HG03108 (cell line): ENCODE data around the gene KCNQ2.
"Not testable (repeated sequence)": the region's sequence is repeated elsewhere in the genome, so short reads cannot be mapped to it uniquely, and the experiment has no call there.

Experiments used
- ATAC-seq: cut with Tn5 transposase; IDR thresholded peaks from one replicate; pipeline ENCODE4 v1.9.1; 2021; ENCODE audit warnings: moderate library complexity; ENCODE audit not compliant: unreplicated experiment

The KCNQ2 gene

DNA sequence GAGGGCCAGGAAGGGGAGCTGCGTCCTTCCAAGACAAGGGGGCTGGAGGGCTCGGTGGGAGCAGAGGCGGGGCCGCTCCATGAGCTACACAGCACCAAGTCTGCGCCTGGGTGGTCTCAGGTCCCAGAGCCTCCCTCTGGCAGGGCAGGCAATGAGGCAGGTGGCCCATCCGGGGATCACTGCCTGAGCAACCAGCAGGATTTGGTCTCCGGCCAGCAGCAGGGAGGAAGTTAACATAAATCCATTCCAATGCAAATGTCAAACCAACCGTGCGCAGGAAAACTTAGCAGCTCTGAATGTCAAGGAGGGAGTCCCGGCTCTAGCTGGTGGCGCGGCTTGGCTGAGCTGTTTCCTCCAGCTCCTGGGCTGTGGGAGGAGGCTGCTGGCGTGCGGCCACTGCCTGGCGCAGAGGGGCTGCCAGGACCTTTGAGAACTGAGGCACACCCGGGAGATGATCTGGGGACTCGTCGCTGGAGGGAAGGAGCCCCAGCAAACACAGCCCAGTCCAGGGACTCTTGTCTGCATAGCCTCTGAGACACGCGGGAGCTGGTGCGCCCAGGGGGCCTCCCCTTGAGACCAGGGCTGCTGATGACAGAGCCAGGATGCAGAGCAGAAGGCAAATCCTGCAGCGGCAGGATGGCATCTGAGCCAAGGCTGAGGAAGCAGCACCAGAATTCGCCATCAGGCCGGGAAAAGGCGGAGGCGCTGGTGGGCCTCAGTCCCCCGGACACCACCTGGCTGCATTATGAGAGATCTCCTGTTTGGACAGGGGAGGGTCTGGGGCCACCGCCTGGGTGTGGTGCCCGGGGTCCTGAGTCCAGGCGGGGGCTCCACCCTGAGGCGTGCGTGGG, 78.2 kb downstream of the KCNQ2 start:
- ATAC-seq: no peak

DNA sequence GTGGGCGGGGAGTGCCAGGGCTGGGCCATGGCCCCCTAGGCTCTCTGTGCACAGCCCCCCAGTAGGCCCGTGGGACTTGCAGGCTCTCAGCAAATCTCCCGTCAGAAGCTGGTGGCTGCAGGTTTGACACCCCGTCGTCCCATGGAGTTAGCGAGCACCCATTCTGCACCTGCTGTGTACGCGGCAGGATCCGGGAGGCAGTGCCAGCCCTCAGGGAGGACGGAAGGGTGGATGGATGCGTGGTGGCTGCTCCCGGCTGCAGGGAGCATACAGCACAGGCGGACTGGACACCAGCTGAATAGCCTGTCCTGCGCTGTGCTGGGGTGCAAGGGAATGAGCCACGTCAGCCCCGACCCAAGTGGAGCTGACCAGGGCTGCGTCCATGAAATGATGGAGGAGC, 78.9 kb downstream of the KCNQ2 start:
- ATAC-seq: no peak

- ATAC-seq: no peak
Observed at GRCh38 chr20:63392465-63393365, 79.7 kb downstream of the KCNQ2 start.

DNA sequence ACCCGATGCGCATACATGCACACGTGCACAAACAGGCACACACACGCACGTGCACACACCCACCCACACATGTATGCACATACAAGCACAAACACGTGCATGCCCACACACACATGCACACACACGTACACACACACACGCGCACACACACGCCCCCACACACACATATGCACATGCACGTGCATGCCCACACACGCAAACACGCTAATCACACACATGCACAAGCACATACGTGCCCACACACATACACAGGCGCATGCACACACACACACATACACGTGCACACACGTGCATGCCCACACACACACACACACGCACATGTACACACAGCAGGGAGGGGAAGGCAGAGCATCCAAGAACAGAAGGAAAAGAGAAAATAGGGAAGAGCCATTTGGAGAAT, 84.5 kb downstream of the KCNQ2 start:
- ATAC-seq: no peak

DNA sequence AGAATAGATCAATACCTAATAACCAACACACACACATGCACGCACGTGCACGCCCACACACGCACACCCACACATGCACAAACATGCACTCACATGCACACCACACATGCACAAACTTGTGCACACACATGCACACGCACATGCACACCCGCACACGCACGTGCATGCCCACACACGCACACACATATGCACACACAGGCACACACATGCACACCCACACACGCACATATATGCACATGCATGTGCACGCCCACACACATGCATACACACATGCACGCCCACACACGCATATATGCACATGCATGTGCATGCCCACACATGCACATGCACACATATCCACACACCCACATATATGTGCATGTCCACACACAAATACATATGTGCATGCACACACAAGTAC, 85.1 kb downstream of the KCNQ2 start:
- ATAC-seq: no peak

GRCh38 chr20:63386491-63386890, 86.0 kb downstream of the KCNQ2 start:
- ATAC-seq: no peak

DNA sequence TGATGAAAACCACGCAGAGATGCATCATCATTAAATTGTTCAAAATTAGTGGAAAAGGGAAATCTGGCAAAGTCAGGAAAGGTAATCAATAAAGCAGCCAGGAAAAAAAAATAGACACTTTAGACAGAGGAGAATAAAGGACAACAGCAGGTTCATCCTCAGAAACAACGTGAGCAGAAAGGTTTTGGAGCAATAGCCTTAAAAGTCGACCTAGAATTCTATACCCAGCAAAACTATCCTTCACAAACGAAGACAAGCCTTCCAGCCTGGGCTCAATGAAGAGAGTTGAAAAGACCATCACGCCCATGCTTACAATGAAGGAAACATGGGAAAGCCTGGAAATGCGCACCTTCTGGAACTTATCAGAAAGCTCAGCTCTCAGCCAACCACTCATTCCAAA, 86.6 kb downstream of the KCNQ2 start:
- no peak for ATAC-seq

DNA sequence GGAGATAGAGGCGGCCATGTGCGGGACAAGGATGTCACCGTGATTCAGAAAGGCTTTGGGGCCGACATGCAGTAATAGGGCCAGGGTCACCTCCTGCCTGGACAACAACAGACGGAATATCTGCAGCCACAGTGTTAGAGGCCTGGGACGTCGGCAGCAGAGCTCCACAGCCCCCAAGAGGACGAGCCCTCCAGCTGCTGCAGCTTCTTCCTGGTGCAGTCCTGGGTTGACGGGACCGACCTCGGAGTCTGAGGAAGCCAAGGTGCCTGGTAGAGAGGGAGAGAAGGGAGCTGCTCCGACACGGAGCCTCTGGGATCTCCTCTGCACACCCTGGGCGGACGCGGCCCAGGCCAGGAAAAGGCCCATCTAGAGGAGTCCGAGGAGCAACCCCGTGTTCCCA, 88.1 kb downstream of the KCNQ2 start:
- no peak for ATAC-seq

GRCh38 chr20:63383556-63383955, 88.9 kb downstream of the KCNQ2 start:
- no peak for ATAC-seq

- no peak for ATAC-seq
Observed at GRCh38 chr20:63382551-63383300, 89.7 kb downstream of the KCNQ2 start.

GRCh38 chr20:63381781-63382431, 90.5 kb downstream of the KCNQ2 start:
- ATAC-seq: no peak

DNA sequence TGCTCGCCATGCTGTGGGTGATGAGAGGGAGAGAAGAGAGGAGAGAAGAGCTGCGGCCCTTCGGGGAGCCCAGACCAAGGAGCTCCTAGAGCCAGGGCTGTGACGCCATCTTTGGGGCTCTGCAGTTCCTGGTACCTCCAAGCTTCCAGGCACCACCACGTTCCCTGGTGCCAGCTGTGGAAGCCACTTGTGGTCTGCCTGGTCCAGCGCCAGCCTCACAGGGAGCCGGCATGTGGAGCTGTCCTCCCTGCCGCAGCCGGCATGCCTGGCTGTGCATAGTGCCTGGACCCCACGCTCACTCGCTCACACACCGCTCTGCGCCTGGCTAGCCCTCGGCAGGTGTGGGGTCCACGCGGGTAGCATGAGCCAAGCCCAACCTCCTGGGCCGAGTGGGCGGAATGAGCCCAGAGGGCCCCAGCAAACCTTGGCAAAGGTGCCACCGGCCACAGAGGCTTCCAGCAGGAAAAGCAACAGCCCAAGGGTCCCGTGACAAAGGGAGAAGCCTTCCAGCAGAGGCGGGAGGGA, 92.0 kb downstream of the KCNQ2 start:
- ATAC-seq: no peak

GRCh38 chr20:63379872-63380271, 92.6 kb downstream of the KCNQ2 start:
- ATAC-seq: not testable (repeated sequence)

- ATAC-seq: no peak
Observed at GRCh38 chr20:63379296-63379695, 93.2 kb downstream of the KCNQ2 start.

DNA sequence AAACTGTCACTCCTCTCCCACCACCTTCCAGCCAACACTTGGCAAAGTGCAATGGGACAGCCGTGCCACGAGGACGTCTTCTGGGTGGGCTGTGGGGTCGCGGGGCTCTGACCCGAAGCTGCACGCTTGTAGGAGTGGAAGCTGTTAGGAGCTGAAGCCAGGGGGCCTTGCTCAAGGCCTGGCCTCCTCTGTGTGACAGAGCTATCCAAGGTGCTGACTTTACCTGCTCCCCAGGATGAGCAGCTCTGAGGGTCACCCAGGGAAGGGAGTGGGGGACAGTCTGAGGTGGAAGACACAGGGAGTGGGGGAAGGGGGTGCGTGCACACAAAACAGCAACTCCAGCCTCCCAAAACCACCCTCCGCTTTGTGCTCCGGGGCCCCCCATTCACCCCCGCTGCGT, 93.8 kb downstream of the KCNQ2 start:
- ATAC-seq: no peak

DNA sequence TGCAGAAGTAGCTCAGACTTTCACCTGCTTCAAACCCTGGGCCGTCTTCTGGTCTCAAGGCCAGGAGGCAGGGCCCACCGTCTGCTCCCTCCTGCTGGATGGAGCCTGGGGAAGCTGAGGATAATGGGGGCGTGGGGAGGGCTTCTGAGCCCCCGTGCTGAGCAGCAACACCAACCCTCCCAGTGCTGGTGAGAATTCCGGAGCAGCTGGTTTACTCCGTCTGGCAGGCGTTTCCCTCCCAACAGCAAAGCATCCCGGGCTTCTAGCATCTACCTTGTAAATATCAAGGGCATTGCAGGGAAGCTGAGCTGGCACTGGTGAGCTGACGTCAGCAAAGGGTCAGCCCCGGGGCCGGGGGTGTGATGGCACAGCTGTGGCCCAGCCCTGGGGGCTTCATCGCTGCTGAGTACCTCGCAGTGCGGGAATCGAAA, 94.5 kb downstream of the KCNQ2 start:
- ATAC-seq: no peak

GRCh38 chr20:63377256-63377941, 95.1 kb downstream of the KCNQ2 start:
- ATAC-seq: no peak

GRCh38 chr20:63376283-63377250, 95.9 kb downstream of the KCNQ2 start:
- ATAC-seq: no peak

DNA sequence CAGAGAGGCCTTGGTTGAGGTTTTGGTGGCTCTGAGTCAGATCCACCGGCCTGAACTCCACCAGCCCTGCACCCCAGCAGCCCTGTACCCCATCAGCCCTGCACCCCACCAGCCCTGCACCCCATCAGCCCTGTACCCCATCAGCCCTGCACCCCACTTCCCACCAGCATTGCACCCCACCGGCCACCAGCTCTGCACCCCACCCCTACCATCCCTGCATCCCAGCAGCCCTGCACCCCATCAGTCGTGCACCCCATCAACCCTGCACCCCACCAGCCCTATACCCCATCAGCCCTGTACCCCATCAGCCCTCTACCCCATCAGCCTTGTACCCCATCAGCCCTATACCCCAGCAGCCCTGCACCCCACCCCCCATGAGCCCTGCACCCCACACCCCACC, 97.0 kb downstream of the KCNQ2 start:
- ATAC-seq: no peak
